ENCODE measurements around the gene FCGR2B.

- no peak for TF ChIP-seq CTCF (IDR thresholded peaks at IDR 0.05; ENCODE audit: insufficient read depth, low read length)
- TF ChIP-seq GABPA (IDR thresholded peaks at IDR 0.05; ENCODE audit: low read depth) = no peak
Measured at GRCh38 chr1:161710560-161710959, 47.6 kb downstream of the FCGR2B start.
